Chondrocyte (in vitro differentiated cells): Measurements from ENCODE around the gene CFP. TPM values are rescaled to one million over a fixed set of nuclear protein-coding genes. Genes with fewer than 3 reads are reported as not detected.

Experiments used
- DNase-seq: peaks from one replicate; pipeline ENCODE4 v3.0.0; 2021; ENCODE audit warnings: mixed read lengths, low spot score
- H3K27ac Mint-ChIP-seq: one replicate; pipeline ENCODE4 v1.8.0; 2021; ENCODE audit warnings: mild to moderate bottlenecking, moderate library complexity, mixed read lengths; ENCODE audit not compliant: unreplicated experiment
- H3K27me3 Mint-ChIP-seq: 2 replicates; pipeline ENCODE4 v1.8.0; 2021; ENCODE audit warnings: low read depth, mixed read lengths
- H3K36me3 Mint-ChIP-seq: 2 replicates; pipeline ENCODE4 v1.8.0; 2021; ENCODE audit warnings: low read depth, mixed read lengths
- H3K4me1 Mint-ChIP-seq: 2 replicates; pipeline ENCODE4 v1.8.0; 2021; ENCODE audit warnings: low read depth, mild to moderate bottlenecking, mixed read lengths
- H3K4me3 Mint-ChIP-seq: one replicate; pipeline ENCODE4 v1.8.0; 2021; ENCODE audit warnings: mild to moderate bottlenecking, moderate library complexity, mixed read lengths; ENCODE audit not compliant: unreplicated experiment
- H3K9me3 Mint-ChIP-seq: 2 replicates; pipeline ENCODE4 v1.8.0; 2021; ENCODE audit warnings: low read depth, mixed read lengths
- CTCF ChIP-seq: fragments of 200-600 bp; sonication (generic); IDR thresholded peaks from 2 replicates; pipeline ENCODE4 v1.5.0; 2021; ENCODE audit warnings: antibody characterized with exemption, mild to moderate bottlenecking, moderate library complexity
- total RNA-seq: library from RNA; stranded (reverse); gene quantifications from 3 replicates; pipeline ENCODE4 v1.2.1, GENCODE V29; 2021

Gene CFP
- total RNA-seq, 1 donor from 2014 or later, result 0.87 TPM

GRCh38 chrX:47618923-47619485 is 10.7 kb downstream of the CFP start:
- Mint-ChIP-seq H3K4me1 (peaks cover 9% of the 10 kb centered on the region), H3K36me3 (no peaks in the 10 kb centered on the region), H3K27ac (no peak overlapping the region), H3K4me3 (peak overlapping the region; percentile 52), H3K27me3 (no peaks in the 10 kb centered on the region), H3K9me3 (peaks cover 4% of the 10 kb centered on the region)
- DNase-seq, result no peak
- no peak for TF ChIP-seq CTCF

- Mint-ChIP-seq H3K4me1 (peaks cover 3% of the 10 kb centered on the region), H3K27ac (no peak overlapping the region), H3K36me3 (no peaks in the 10 kb centered on the region), H3K27me3 (no peaks in the 10 kb centered on the region), H3K4me3 (no peak overlapping the region), H3K9me3 (peaks cover 12% of the 10 kb centered on the region)
- DNase-seq, result no peak
- TF ChIP-seq CTCF, result no peak
These were observed 15.1 kb downstream of the CFP start for GRCh38 chrX:47614618-47615017.

- TF ChIP-seq CTCF, result no peak
- Mint-ChIP-seq H3K4me1 (peaks cover 3% of the 10 kb centered on the region), H3K27me3 (no peaks in the 10 kb centered on the region), H3K27ac (no peak overlapping the region), H3K36me3 (no peaks in the 10 kb centered on the region), H3K9me3 (peaks cover 12% of the 10 kb centered on the region), H3K4me3 (no peak overlapping the region)
- DNase-seq, result no peak
These were observed 16.6 kb downstream of the CFP start for GRCh38 chrX:47613082-47613481.

GRCh38 chrX:47612418-47612817 is 17.3 kb downstream of the CFP start:
- Mint-ChIP-seq H3K9me3 (peaks cover 12% of the 10 kb centered on the region), H3K4me1 (peaks cover 3% of the 10 kb centered on the region), H3K4me3 (no peak overlapping the region), H3K36me3 (no peaks in the 10 kb centered on the region), H3K27ac (no peak overlapping the region), H3K27me3 (no peaks in the 10 kb centered on the region)
- no peak for DNase-seq
- no peak for TF ChIP-seq CTCF

GRCh38 chrX:47611926-47612325 is 17.8 kb downstream of the CFP start:
- no peak for DNase-seq
- Mint-ChIP-seq H3K27ac (no peak overlapping the region), H3K9me3 (peaks cover 12% of the 10 kb centered on the region), H3K4me3 (no peak overlapping the region), H3K36me3 (no peaks in the 10 kb centered on the region), H3K27me3 (no peaks in the 10 kb centered on the region), H3K4me1 (peaks cover 3% of the 10 kb centered on the region)
- TF ChIP-seq CTCF, result no peak
